ENCODE data around the gene DENND4B.

DNA sequence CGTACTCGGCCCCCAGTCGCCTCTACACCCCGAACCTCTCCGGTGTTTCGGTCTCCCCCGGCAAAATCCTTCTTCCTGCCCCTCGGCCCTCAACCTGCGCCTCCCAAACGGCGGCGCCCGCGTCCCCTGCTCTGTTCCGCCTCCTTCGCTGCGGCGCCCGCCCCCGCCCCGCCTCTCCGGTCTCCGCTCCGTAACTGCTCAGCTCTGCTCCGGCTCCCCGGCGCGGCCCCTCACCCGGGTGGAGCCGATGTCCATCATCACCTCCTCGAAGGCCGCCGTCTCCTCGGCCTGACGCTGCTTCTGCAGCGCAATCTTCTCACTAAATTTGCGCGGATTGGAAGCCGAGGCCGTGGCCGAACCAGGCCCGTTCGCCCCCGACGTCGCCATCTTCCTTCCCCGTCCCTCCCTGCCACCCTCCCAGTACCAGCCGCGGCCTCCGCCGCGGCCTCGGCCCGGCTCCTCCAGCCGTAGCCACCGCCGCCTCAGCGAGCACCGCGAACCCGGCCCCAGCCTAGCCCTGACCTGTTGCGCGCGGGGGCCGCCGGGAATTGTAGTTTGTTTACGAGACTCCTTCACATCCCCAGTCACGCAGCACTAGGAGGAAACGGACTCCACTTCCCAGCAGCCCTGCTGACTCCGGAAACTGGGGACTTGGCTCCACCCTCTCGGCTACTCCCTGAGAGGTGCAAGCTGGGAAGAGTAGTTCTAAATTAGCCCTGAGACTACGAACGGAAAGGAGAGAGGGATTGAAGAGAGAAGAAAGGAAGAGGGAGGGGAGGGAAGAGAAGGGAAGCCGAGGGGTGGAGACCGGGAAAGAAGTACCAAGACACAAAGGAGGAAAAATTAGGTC, 11.8 kb upstream of the DENND4B start, which contains the start of gene CRTC2:
- TF ChIP-seq, protein P1, sequence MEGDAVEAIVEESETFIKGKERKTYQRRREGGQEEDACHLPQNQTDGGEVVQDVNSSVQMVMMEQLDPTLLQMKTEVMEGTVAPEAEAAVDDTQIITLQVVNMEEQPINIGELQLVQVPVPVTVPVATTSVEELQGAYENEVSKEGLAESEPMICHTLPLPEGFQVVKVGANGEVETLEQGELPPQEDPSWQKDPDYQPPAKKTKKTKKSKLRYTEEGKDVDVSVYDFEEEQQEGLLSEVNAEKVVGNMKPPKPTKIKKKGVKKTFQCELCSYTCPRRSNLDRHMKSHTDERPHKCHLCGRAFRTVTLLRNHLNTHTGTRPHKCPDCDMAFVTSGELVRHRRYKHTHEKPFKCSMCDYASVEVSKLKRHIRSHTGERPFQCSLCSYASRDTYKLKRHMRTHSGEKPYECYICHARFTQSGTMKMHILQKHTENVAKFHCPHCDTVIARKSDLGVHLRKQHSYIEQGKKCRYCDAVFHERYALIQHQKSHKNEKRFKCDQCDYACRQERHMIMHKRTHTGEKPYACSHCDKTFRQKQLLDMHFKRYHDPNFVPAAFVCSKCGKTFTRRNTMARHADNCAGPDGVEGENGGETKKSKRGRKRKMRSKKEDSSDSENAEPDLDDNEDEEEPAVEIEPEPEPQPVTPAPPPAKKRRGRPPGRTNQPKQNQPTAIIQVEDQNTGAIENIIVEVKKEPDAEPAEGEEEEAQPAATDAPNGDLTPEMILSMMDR (IDR thresholded peaks at IDR 0.05) = no peak
- TF ChIP-seq POLR2A (IDR thresholded peaks at IDR 0.05) = peak; percentile 45 to 79

Data from adrenal gland (tissue), 5 donors.